NCI-H2029 (cell line): ENCODE results near the gene TEAD4.
"Not testable (repeated sequence)": the region's sequence is repeated elsewhere in the genome, so short reads cannot be mapped to it uniquely, and the experiment has no call there.

Experiments used
- DNase-seq: peaks from one replicate; lab custom pipeline; 2025; lab: John Stamatoyannopoulos, UW

TEAD4 gene

DNA sequence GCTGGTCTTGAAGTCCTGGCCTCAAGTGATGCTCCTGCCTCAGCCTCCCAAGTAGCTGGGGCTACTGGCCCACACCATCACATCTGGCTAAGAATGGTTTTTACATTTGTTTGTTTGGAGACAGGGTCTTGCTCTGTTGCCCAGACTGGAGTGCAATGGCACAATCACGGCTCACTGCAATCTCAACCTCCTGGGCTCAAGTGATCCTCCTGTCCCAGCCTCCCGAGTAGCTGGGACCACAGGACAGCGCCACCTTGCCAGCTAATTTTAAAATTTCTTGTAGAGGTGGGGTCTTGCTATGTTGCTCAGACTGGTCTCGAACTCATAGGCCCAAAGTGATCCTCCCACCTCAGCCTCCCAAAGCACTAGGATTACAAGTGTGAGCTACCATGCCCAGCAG, 89.3 kb downstream of the TEAD4 start:
- DNase-seq = no peak

DNA sequence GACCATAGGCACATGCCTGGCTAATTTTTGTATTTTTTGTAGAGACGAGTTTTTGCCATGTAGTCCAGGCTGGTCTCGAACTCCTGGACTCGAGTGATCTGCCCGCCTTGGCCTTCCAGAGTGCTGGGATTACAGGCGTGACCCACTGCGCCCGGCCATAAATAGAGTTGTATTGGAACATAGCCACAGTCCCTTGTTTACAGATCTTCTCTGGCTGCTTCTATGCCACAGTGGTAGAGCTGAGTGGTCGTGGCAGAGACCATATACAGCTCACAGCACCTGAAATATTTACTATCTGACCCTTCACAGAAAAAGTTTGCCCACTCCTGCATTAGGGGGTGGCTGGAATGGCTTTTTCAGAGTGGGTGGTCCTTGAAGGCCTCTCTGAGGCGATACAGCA, 90.0 kb downstream of the TEAD4 start:
- no peak for DNase-seq

GRCh38 chr12:3049611-3050249, 90.5 kb downstream of the TEAD4 start:
- no peak for DNase-seq

GRCh38 chr12:3054374-3054773, 95.2 kb downstream of the TEAD4 start:
- no peak for DNase-seq

- no peak for DNase-seq
Observed at GRCh38 chr12:3055026-3055703, 96.0 kb downstream of the TEAD4 start.

- DNase-seq = peak; percentile 9
Observed at GRCh38 chr12:3055704-3056467, 96.7 kb downstream of the TEAD4 start.

DNA sequence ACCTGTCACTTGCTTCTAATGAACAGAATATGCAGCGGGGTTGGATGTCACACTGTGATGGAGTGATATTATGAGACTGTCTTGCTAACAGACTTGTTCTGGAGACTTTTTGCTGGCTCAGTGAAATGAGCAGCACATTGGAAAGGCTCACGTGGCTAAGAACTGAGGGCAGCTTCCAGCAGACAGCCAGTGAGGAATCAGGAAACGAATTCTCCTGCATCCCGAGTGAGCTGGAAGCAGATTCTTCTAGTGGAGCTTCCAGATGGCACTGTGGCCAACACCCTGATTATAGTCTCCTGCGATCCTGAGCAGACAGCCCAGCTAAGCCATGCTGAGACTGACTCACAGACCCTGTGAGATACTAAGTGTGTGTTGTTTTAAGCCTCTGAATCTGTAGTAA, 101.9 kb downstream of the TEAD4 start:
- no peak for DNase-seq

- DNase-seq = no peak
Observed at GRCh38 chr12:3061501-3062215, 102.5 kb downstream of the TEAD4 start.

DNA sequence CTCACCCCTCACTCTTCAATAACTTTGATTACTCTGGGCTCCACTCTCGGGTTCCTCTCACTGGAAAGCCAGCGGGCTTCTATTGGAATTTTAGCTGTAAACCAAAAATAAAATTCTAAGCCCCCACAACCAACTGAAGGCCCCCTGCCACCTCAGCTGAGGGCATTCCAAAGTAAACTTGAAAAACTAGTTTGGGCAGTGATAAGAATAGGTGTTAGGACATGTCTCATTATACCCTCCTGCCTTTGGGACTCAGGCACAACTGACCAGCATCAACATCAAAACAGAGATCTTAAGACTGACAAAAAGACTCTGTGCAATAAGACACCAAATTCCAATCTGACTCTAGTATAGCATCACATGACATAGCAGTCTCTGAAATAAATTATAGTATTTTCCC, 106.1 kb downstream of the TEAD4 start:
- no peak for DNase-seq

DNA sequence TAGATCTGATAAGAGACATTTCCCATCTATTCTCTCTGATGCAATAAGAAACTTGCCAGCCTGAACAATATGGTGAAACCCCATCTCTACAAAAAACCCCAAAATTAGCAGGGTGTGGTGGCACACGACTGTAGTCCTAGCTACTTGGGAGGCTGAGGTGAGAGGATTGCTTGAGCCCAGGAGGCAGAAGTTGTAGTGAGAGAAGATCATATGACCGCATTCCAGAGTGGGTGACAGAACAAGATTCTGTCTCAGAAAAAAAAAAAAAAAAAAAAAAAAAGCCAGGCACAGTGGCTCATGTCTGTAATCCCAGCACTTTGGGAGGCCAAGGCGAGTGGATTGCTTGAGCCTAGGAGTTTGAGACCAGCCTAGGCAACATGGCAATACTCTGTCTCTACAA, 106.6 kb downstream of the TEAD4 start:
- not testable (repeated sequence) for DNase-seq

- no peak for DNase-seq
Observed at GRCh38 chr12:3069714-3070113, 110.5 kb downstream of the TEAD4 start.

- no peak for DNase-seq
Observed at GRCh38 chr12:3071107-3071506, 111.9 kb downstream of the TEAD4 start.

DNA sequence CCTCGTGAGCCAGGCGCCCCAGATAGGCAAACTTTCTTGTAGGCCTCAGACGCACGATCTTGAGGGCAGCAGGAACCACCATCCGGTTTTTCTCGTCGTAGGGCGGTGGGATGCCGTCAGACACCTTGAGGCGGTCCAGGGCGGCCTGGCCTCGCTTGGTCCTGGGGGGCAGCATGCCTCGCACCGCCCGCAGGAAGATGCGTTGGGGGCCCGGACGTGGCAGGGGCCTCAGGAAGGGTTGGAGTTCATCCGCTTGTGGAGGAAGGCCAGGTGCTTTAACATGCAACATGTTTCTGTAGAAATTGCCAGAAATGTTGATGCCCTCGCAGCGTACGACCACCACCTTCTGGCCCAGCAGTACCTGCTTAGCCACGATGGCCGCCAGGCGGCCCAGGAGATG, 112.5 kb downstream of the TEAD4 start:
- DNase-seq = no peak

DNA sequence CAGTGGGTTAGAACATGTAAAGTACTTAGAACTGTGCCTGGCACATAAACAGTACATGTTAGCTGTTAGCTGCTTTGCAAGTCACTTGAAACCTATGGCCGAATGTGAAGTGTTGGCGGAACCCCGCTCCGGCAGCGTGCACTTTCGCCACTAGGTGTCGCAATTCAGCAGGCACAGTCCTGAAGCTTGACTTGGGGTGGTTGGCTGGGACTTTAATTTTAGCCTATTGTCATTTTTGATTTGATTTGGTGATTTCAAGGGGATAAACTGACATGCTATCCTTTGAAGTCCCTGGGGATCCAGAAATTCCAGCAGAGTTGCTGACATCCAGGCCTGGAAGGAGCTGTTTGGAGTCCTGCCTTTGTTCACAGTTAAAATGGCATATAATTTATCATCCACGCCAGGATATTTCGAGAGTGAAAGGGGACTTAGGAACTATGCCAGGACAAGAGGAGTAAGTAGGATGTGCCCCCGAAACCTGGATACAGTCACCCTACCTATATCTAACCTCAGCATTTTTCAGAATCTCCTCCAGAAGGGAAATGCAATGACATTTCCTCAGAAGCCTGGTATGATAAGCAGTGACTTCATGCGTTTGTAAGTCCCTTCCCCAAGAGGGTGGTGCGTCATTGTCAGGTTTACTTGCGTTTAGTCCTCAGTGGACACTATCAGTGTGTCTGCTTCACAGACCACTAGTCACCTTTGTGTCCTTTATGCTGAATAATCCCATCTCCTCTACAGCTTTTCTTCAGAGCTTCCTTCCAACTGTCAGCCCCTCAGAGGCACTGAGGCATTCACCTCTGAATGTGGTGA, 114.4 kb downstream of the TEAD4 start:
- peak; percentile 73 for DNase-seq

DNA sequence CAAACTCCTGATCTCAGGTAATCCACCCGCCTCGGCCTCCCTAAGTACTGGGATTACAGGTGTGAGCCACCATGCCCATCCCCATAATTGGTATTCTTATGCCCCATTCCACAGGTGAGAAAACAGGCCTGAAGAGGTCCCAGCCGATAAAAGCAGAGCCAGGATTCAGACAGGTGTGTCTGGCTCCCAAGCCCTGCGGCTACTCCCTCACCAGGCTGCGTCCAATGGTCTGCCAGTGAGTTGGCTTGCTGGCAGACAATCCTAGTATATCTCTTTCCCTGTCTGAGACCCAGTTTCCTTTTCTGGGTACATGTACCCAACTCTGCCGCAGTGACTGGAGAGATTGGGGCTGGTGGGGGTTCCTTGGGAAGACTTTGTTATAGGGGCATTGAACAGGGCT, 116.1 kb downstream of the TEAD4 start:
- peak; percentile 16 for DNase-seq

DNA sequence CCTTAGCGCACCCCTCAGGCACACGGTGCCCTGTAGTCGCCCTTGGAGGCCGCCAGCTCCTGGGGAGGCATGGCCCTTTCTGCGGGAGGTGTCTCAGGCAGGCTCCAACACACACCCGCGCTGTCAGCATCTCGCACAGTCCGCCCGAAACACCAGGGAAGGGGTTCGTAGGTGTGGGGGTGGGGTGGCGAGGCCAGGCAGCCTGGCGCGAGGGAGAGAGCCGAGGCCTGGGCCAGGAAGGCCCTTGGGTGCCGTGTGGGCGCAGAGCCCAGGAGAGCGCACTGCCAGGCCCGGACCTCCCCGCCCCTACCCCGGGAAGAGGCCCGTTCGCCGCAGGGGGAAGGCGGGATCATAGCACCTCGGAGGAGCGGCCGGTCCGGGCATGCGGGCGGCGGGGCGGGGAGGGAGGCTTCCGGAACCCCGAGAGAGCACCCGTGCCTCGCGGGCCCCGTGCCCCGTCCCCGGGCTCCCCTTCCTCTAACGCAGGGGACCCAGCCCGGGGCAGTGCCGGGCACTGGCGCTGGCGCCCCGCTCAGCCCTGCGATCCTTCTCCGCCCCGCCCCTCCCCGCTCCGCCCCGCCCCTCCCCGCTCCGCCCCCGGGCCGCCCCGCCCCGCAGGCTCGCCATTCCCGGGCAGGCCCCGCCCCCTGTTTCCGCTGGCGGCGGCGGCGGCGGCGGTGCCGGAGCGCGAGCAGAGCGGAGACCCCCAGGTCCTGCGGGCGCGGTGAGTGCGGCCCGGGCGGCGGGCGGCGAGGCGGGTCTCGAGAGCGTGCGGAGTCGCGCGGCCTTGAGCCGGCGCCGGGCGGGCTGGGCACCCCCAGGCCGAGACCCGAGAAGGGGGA, 117.8 kb downstream of the TEAD4 start, which contains the start of gene TSPAN9:
Gene TSPAN9 (plus strand): TSS at position 650 of the 842 bp plus-strand sequence. CDS start 123,815 bp downstream, outside the sequence.
- DNase-seq = peak; percentile 74

DNA sequence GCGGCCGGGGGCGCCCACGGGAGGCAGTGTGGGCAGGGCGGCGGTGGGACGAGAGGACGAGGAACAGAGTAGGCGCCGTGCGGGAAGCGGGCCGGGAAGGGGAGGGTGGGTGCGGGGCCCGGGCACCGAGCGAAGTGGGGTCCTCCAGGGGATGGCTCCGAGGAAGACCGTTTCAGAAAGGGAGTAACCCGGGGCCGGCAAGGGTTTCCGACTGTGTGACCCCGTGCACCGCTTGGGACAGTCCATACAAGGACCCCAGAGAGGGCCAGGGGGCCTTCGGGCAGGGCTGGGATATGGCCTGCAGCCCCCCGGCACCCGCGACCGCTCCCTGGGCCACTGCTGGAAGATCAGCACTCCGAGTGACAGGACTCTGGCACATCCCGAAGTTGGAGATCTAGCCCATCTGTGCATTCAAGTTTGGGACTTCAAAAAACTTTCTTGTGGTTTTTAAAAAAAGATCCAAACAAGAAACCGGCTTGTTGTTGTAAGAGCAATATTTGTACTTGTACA, 118.4 kb downstream of the TEAD4 start:
- DNase-seq = no peak

DNA sequence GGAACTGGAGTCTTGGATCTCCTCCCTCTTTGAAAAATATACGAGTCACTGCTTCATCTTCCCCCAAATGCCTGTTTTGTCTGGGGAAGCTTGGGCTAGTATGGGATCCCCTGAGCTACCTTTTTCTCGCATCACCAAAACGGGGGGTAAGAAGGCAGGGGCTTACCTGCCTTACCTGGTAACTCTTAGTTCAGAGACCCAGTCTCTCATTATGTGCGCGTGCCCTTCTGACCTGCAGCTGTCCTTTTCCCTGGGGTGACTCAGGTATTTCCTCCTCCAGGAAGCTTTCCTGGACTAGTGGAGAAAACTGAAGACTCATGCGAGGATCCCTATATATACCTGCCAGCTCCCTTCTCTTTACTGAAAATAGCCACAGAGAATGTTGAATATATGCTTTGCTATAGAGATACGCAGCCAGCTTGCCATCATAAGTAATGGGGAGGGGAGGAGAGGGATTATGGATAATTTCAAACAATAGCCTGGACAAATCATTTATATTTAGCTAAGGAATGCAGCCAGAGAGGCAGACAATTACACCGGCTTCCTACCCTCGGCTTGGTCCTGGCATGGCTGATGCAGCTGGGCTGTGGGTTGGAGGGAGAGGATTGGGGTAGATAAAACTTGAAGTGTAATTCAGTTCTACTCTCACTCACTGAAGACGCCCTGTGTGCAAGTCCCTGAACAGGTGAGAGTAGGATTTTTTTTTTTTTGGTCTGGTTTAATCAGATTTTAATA, 119.1 kb downstream of the TEAD4 start:
- no peak for DNase-seq

- DNase-seq = no peak
Observed at GRCh38 chr12:3081091-3081490, 121.9 kb downstream of the TEAD4 start.

DNA sequence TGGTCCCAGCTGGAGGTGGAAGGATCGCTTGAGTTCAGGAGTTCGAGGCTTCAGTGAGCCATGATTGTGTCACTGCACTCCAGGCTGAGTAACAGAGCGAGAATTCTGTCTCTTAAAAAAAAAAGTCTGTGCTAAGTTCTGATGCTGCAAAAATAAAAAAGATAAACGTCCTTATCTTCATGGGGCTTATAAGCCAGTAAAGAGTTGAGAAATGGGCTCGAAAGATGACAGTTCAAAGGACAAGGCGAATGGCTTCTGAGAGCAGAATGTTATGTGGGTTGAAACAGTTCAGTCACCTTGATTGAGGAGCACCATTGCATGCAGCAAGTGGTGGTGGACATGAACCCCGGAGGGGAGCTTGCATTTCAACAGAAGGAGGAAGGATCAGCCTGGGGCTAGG, 122.7 kb downstream of the TEAD4 start:
- DNase-seq = no peak
